Heart left ventricle (tissue), 13 donors: ENCODE data around the gene PMEPA1.

Experiments used
- CTCF ChIP-seq, 12 donors: fragments of 200-600 bp; sonication (generic) in 4 of 12; IDR thresholded peaks; one replicate each; pipeline versions ENCODE4 v1.5.0 to v1.8.0; 2018 to 2022; ENCODE audit warnings: antibody characterized with exemption in 12 of 12, mild to moderate bottlenecking in 5 of 12
- POLR2A ChIP-seq, 2 donors: fragments of 450-650 bp; IDR thresholded peaks; one replicate each; pipeline ENCODE4 v1.6.1; 2017; ENCODE audit warnings: antibody characterized with exemption in 2 of 2, mild to moderate bottlenecking in 2 of 2, moderate library complexity in 2 of 2
- donor health status: ischemic (EF 13 %, LVEDD 7.1; RV severe dilation, severe dysfunction).
- donor health status: DM: no; HTN: yes; CAD: no.
- donor health status: DM: no; HTN: no; CAD: no.
- donor health status: ischemic (EF 25% LVEDD 6.9; RV normal size, moderate dysfunction).
- donor health status: ischemic (EF 25% LVEDD 5.7; RV mildly dilated, moderate dysfunction).
- donor health status: ischemic (EF 35%, LVEDD 5.7; RV mildly dilated, moderate dysfunction).
- donor health status: nonischemic (EF 11% LVEDD 7.7; RV severe dilation, severe dysfunction).
- donor health status: DM: yes; HTN: yes; CAD: no.
- donor health status: PGD.
- donor health status: ischemic (EF 29% LVEDD 5.4; RV normal size, mild dysfunction).
- donor health status: nonischemic (EF 23%, LVEDD 6.1; RV moderate dilation, normal function).

- TF ChIP-seq CTCF (IDR thresholded peaks at IDR 0.05) (no peak), POLR2A (IDR thresholded peaks at IDR 0.05) (no peak)
Measured at GRCh38 chr20:57691699-57692098, 18.1 kb downstream of the PMEPA1 start.
